Measurements from ENCODE around the gene SLC2A9.

DNA sequence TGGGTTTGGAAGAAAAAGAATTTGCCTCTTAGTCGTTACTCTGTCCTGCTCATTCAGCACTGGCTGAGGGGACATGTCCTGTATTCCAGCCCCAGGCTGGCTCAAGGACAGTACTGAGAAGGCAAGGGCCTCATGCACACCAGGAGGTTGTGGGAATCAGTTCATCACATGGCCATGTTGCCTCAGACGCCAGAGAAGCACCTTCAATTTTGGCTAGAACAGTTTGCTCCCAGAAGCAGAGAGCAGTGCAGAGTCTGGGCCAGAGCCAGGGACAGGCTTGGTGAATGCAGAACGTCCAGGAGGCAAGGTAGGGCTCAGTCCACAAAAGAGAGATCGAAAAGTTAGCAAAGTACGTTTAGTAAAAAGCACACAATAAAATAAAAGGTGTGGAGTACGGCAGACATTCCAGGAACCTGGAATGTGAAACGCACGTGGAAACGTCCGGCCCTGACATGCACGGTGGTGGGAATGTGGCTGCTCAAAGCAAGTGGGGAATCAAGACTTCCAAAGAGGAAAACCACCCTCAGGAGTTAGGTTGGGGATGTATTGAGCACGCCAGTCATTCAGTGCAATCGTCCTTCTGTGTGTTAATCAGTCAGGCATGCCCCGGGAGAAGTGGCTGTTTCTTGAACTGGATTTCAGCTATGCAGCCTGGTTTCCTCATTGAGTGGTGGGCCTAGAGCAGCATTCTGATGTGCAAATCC is 1.2 kb upstream of the SLC2A9 start:
- no peak for TF ChIP-seq CTCF (IDR thresholded peaks at IDR 0.05)
- TF ChIP-seq POLR2A (IDR thresholded peaks at IDR 0.05) = no peak
- TF ChIP-seq POLR2AphosphoS5 (IDR thresholded peaks at IDR 0.05) = no peak
